Measurements from ENCODE around the gene ITPR3. TPM values are rescaled to one million over a fixed set of nuclear protein-coding genes. Genes with fewer than 3 reads are reported as not detected.

ITPR3 gene
- total and polyA plus RNA-seq, 8 donors = 70.8 to 147 (median 94.4) TPM

- peak in 1 of 4 donors; percentile 68 for DNase-seq
- Histone ChIP-seq H3K9me3 (no peaks in the 10 kb centered on the region), H3K36me3 (peaks cover 0 to 100% of the 10 kb centered on the region in 2 donors), H3K27ac (no peak overlapping the region), H3K4me1 (no peaks in the 10 kb centered on the region), H3K4me3 (no peak overlapping the region), H3K27me3 (no peaks in the 10 kb centered on the region)
- intact Hi-C loops (cut with DNase I) = no loop called here
- no peak for ATAC-seq
- no peak for TF ChIP-seq CTCF (IDR thresholded peaks at IDR 0.05)
These were observed 62.7 kb downstream of the ITPR3 start for GRCh38 chr6:33683576-33684427.

- peaks cover 0 to 100% of the 10 kb centered on the region in 2 donors for H3K36me3 ChIP-seq
- H3K4me1 ChIP-seq = no peaks in the 10 kb centered on the region
- H3K27ac ChIP-seq = no peak overlapping the region
- DNase-seq (no peak), ATAC-seq (no peak)
- no peaks in the 10 kb centered on the region for H3K9me3 ChIP-seq
- no peak overlapping the region for H3K4me3 ChIP-seq
- no peaks in the 10 kb centered on the region for H3K27me3 ChIP-seq
- intact Hi-C loops (cut with DNase I) = no loop called here
- no peak for TF ChIP-seq CTCF (IDR thresholded peaks at IDR 0.05)
These were observed 63.3 kb downstream of the ITPR3 start for GRCh38 chr6:33684428-33684896.

DNA sequence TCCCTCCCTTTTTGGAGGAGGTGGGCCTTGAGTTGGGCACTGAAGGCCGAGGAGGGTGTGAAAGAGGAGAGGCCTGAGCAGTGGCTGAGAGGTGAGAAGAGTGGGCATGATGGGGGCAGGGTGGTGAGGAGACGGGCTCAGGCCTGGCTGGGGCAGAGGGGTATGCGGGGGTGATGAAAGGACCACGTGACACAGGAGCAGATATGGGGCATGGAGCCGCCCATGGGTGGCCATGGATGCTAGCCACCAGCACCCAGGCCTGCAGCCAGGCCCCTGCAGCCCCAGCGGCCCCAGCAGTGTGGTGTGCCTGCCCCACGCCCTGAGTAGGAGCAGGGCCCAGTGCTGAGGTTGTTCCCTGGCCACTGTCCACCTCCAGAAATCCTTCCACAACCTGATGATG, 63.9 kb downstream of the ITPR3 start:
- Histone ChIP-seq H3K4me3 (no peak overlapping the region), H3K27me3 (no peaks in the 10 kb centered on the region), H3K4me1 (no peaks in the 10 kb centered on the region), H3K36me3 (peaks cover 0 to 100% of the 10 kb centered on the region in 2 donors), H3K27ac (no peak overlapping the region), H3K9me3 (no peaks in the 10 kb centered on the region)
- DNase-seq (no peak), ATAC-seq (no peak)
- TF ChIP-seq CTCF (IDR thresholded peaks at IDR 0.05) = no peak
- intact Hi-C loops (cut with DNase I) = no loop called here

GRCh38 chr6:33685411-33686224, 64.5 kb downstream of the ITPR3 start:
- no peaks in the 10 kb centered on the region for H3K27me3 ChIP-seq
- no peaks in the 10 kb centered on the region for H3K9me3 ChIP-seq
- TF ChIP-seq CTCF (IDR thresholded peaks at IDR 0.05) = no peak
- intact Hi-C loops (cut with DNase I) = no loop called here
- DNase-seq = peak in 1 of 4 donors; percentile 76
- ATAC-seq = no peak
- H3K36me3 ChIP-seq = peaks cover 0 to 100% of the 10 kb centered on the region in 2 donors
- no peak overlapping the region for H3K27ac ChIP-seq
- H3K4me3 ChIP-seq = no peak overlapping the region
- no peaks in the 10 kb centered on the region for H3K4me1 ChIP-seq

All from left lung (tissue), 10 donors.